Ecto neural progenitor cell (in vitro differentiated cells): ENCODE data around the gene ANXA4.
"Not testable (repeated sequence)": the region's sequence is repeated elsewhere in the genome, so short reads cannot be mapped to it uniquely, and the experiment has no call there.

Experiments
- DNase-seq: peaks from one replicate; pipeline ENCODE4 v3.0.0-alpha.2; 2018; ENCODE audit warnings: low spot score

The ANXA4 gene

GRCh38 chr2:69810550-69810949 lies 68.6 kb downstream of the ANXA4 start:
- peak; percentile 19 for DNase-seq

- DNase-seq: no peak
Observed at GRCh38 chr2:69811018-69811417, 69.1 kb downstream of the ANXA4 start.

GRCh38 chr2:69811591-69811990 lies 69.7 kb downstream of the ANXA4 start:
- DNase-seq: no peak

- no peak for DNase-seq
Observed at GRCh38 chr2:69815717-69816116, 73.8 kb downstream of the ANXA4 start.

- DNase-seq: peak; percentile 66
Observed at GRCh38 chr2:69816923-69817542, 75.1 kb downstream of the ANXA4 start.

- no peak for DNase-seq
Observed at GRCh38 chr2:69817729-69818501, 76.0 kb downstream of the ANXA4 start.

- DNase-seq: no peak
Observed at GRCh38 chr2:69827796-69828540, 86.0 kb downstream of the ANXA4 start.

GRCh38 chr2:69828938-69829255 lies 87.0 kb downstream of the ANXA4 start:
- no peak for DNase-seq

GRCh38 chr2:69829256-69830044 lies 87.5 kb downstream of the ANXA4 start, which contains the start of gene GMCL1:
TSS of gene GMCL1 (plus strand) at chr2:69829660. CDS start at chr2:69829893, 233 bp downstream.
- peak; percentile 98 for DNase-seq

GRCh38 chr2:69830045-69830905 lies 88.3 kb downstream of the ANXA4 start:
- peak; percentile 60 for DNase-seq

GRCh38 chr2:69830906-69831241 lies 88.9 kb downstream of the ANXA4 start:
- DNase-seq: not testable (repeated sequence)

GRCh38 chr2:69831354-69831905 lies 89.5 kb downstream of the ANXA4 start:
- no peak for DNase-seq

- no peak for DNase-seq
Observed at GRCh38 chr2:69833752-69834151, 91.8 kb downstream of the ANXA4 start.

- no peak for DNase-seq
Observed at GRCh38 chr2:69835666-69836065, 93.7 kb downstream of the ANXA4 start.

GRCh38 chr2:69836316-69836715 lies 94.4 kb downstream of the ANXA4 start:
- no peak for DNase-seq

GRCh38 chr2:69837533-69837932 lies 95.6 kb downstream of the ANXA4 start:
- DNase-seq: no peak

GRCh38 chr2:69843993-69844392 lies 102.1 kb downstream of the ANXA4 start:
- DNase-seq: no peak

GRCh38 chr2:69844560-69844959 lies 102.6 kb downstream of the ANXA4 start:
- DNase-seq: no peak

GRCh38 chr2:69846182-69847067 lies 104.5 kb downstream of the ANXA4 start:
- DNase-seq: no peak
